Mucosa of rectum (tissue), 2 donors: ENCODE data around the gene SPEF2.
"Not testable (repeated sequence)": the region's sequence is repeated elsewhere in the genome, so short reads cannot be mapped to it uniquely, and the experiment has no call there.

Experiments used
- H3K27ac ChIP-seq, 2 donors: one replicate each; pipeline ENCODE4 v1.7.0; 2013; ENCODE audit warnings: inconsistent platforms in 2 of 2, low read depth in 2 of 2, low read length in 2 of 2
- H3K27me3 ChIP-seq, 2 donors: one replicate each; pipeline ENCODE4 v1.7.0; 2013; ENCODE audit warnings: low read length in 2 of 2; ENCODE audit not compliant: control insufficient read depth in 2 of 2, insufficient read depth in 2 of 2
- H3K36me3 ChIP-seq, 2 donors: one replicate each; pipeline ENCODE4 v1.7.0; 2013; ENCODE audit warnings: low read length in 2 of 2; ENCODE audit not compliant: control insufficient read depth in 2 of 2, insufficient read depth in 2 of 2
- H3K4me1 ChIP-seq, 2 donors: one replicate each; pipeline ENCODE4 v1.7.0; 2013; ENCODE audit warnings: low read length in 2 of 2, mild to moderate bottlenecking in 1 of 2; ENCODE audit not compliant: control insufficient read depth in 2 of 2, insufficient read depth in 2 of 2
- H3K4me3 ChIP-seq, 2 donors: one replicate each; pipeline ENCODE4 v1.7.0; 2013; ENCODE audit warnings: low read length in 2 of 2
- H3K9ac ChIP-seq, 2 donors: one replicate each; pipeline ENCODE4 v1.7.0; 2013; ENCODE audit warnings: low read length in 2 of 2, low read depth in 1 of 2, mild to moderate bottlenecking in 1 of 2
- H3K9me3 ChIP-seq, 2 donors: one replicate each; pipeline ENCODE4 v1.7.0; 2013; ENCODE audit warnings: low read length in 2 of 2; ENCODE audit not compliant: control insufficient read depth in 2 of 2
- donor health status: healthy.
- donor health status: Normal muscosa, but diverticular disease.

Gene SPEF2

DNA sequence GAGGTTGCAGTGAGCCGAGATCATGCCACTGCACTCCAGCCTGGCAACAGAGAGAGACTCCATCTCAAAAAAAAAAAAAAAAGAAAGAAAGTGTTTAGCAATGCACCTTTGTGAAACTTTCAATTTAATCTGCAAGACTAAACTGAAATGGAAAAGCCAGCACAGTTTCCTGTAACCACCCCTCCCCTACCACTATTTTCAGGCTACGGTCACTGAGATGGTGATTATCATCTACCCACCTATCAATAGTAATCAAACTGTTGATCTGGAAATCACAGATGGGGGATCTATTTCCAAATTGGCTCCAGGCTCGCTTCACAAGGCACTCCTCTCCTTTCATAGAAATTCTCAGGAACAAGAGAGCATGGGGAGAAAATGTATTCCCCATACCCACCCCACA lies 208.4 kb downstream of the SPEF2 start:
- H3K27me3 ChIP-seq = no peaks in the 10 kb centered on the region
- no peaks in the 10 kb centered on the region for H3K36me3 ChIP-seq
- no peak overlapping the region for H3K27ac ChIP-seq
- no peaks in the 10 kb centered on the region for H3K9me3 ChIP-seq
- no peaks in the 10 kb centered on the region for H3K4me1 ChIP-seq
- no peak overlapping the region for H3K4me3 ChIP-seq
- no peak overlapping the region for H3K9ac ChIP-seq

DNA sequence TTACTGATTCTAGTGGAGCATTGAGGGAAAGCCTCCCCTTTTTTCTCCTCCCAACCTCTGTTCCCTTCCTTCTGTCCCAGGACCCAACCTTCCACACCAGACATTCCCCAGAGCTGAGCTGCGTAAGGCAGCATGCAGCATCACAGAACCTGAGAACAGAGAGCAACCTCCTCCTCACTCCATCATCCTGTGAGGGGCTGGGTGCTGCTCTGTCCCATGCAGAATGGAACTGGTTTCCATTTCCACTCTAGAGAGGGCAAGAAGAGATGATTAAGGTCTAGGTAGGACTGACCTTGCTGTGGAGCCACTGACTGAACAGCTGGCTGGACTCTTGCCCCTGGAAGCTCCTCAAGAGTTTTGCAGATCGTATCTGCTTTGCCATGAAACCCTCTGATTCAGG lies 208.9 kb downstream of the SPEF2 start:
- no peaks in the 10 kb centered on the region for H3K9me3 ChIP-seq
- H3K4me3 ChIP-seq = no peak overlapping the region
- no peaks in the 10 kb centered on the region for H3K27me3 ChIP-seq
- H3K9ac ChIP-seq = no peak overlapping the region
- no peaks in the 10 kb centered on the region for H3K36me3 ChIP-seq
- H3K27ac ChIP-seq = no peak overlapping the region
- H3K4me1 ChIP-seq = no peaks in the 10 kb centered on the region

DNA sequence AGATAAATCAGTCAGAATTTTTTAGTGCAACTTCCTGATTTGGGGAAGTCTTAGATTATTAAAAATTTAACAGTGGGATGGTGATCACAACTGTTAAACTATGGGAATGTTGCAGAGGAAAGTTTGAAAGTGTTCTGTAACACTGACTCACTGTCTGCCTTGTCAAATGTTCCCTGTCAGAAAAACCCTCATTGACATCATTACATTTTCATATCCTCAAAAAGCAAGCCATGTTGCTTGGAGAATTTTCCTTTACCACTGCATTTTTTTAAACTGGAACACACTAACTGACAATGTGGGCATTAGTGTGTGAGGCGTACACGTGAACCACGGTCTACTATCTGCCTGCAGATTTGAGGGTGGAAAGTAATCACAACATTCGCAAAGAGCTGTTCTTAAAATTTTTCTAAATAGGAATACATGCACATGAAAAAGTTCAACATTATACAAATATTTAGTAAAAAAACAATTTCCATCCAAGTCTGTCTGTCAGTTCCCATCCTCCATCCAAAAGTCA lies 210.5 kb downstream of the SPEF2 start:
- H3K27ac ChIP-seq = no peak overlapping the region
- H3K27me3 ChIP-seq = no peaks in the 10 kb centered on the region
- no peaks in the 10 kb centered on the region for H3K36me3 ChIP-seq
- no peaks in the 10 kb centered on the region for H3K4me1 ChIP-seq
- H3K4me3 ChIP-seq = no peak overlapping the region
- no peaks in the 10 kb centered on the region for H3K9me3 ChIP-seq
- no peak overlapping the region for H3K9ac ChIP-seq

DNA sequence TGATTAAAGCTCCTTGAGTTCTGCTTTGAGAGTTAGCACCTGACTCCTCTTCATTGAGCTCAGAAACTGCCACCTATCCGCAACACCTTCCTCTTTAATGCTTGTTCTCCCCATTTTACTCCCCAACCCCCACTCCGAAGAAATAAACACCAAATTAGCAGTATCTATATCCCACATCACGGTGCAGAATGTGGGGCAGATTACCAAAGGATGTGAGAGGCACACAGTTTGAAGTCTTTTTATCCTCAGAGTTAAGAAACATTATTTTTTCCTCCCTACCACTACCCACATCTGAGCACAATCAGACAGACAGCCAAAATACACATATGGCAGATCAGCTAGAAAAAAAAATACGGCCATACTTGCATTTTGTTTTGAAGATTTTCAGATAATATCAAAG lies 212.9 kb downstream of the SPEF2 start:
- Histone ChIP-seq H3K27ac (no peak overlapping the region), H3K4me1 (no peaks in the 10 kb centered on the region), H3K36me3 (no peaks in the 10 kb centered on the region), H3K9ac (no peak overlapping the region), H3K4me3 (no peak overlapping the region), H3K27me3 (no peaks in the 10 kb centered on the region), H3K9me3 (no peaks in the 10 kb centered on the region)

DNA sequence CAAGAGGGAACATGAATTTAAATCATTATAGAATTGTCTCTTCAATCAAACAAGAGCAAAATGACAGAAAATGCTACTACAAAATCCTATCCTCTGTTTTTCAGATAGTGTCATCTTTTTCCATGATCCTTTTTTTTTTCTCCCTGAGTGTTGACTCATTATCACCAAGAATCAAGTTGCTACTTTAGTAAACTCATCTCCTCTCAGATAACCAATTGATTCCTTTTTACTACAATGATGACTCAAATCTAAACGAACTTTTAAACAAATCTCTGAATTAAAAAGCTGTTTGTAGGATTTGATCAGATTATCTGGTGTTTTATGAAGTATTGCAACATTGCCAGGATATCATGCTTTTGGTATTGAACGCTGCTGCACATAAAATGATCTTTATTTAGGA lies 215.1 kb downstream of the SPEF2 start:
- Histone ChIP-seq H3K4me1 (no peaks in the 10 kb centered on the region), H3K9ac (no peak overlapping the region), H3K27ac (no peak overlapping the region), H3K27me3 (no peaks in the 10 kb centered on the region), H3K4me3 (no peak overlapping the region), H3K36me3 (no peaks in the 10 kb centered on the region), H3K9me3 (no peaks in the 10 kb centered on the region)

DNA sequence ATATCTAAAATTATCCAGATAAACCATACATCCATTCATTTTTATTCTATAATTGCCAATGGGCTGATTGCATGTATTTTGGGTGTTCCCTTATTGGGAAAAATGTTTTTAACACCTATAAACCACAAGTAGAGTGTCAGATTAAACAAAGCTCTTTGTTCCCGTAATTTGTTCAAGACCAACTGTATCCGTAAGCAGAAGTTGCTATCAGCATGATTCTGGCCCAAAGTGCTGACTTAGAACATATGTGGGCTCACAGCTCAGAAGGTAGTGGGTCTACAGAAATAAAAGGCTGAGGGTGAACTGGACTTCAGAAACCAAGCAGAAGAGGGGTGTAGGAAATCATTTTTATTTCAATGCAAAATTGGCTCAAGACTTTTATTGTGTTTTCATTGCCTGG lies 215.6 kb downstream of the SPEF2 start:
- Histone ChIP-seq H3K4me3 (no peak overlapping the region), H3K36me3 (no peaks in the 10 kb centered on the region), H3K4me1 (no peaks in the 10 kb centered on the region), H3K27ac (no peak overlapping the region), H3K9me3 (no peaks in the 10 kb centered on the region), H3K27me3 (no peaks in the 10 kb centered on the region), H3K9ac (no peak overlapping the region)

DNA sequence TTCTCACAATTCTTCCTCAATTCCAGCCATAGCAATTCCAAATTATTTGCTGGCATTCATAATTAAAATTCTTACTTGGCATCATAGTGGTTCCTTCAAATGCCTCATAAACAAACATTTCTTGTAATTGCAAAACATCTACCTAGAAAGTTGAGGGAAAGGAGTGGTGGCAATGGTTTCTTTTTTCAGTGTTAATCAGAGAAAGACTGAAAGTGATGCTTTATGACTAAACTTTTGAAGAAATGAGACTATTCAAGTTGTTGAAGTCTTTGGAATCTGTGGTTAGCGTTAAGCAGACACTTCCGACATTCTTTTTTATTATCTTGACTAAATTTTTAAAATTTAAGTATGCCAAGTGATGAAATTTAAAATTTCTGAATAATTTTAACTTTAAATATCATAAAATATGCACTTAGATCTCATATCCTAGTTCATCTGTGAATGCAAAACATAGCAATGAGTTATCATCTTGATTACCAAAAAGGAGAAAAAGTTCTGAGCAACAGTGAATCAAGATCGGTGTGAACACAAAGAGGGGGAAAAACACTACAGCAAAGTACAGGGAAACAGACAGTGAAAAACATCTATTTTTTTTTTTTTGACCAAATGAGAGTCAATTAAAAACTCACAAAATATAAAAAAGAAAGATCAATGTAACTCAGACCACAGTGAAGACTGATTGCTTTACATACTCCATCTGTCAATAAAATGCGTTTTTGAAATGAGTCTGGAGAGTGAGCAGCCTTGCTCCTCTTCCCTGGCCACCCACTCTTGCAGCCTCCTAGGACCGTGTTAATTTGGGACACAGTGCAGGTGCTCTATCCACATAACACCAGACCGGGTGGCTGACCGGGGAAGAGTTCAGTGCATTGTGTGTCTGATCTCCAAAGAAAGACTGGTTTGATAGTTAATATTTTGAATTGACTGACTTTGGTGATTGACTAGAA lies 218.4 kb downstream of the SPEF2 start:
- Histone ChIP-seq H3K27ac (no peak overlapping the region), H3K9ac (no peak overlapping the region)

DNA sequence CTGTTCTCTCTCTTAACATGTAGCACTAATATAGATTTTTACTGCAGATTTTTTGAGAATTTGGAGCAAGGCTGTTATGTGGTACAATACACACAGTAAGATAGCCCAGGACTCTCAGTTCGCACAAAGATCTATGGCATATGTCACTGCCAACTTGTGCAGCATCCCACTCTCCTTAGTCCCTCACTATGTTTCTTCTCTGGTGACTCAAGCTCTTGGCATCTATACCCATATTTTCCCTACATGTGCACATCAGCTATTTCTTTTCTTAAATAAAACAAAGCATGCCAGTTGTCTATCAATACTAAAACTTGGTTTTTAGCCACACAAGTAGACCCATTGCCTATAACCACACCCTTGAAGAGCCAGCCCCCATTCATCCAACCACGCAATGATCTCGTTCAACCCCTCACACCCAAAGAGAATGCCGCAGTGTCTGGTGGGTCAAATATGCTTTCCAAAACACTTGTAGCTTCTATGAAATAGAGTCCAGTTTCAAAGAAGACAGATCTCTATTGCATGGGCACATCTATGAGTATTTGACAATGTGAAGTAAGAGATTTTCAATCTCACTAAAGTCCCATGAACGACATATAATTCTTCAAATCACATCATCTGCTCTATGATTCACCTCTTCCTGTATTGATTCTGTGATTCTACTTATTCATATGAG lies 220.8 kb downstream of the SPEF2 start:
- no peak overlapping the region for H3K27ac ChIP-seq
- no peaks in the 10 kb centered on the region for H3K4me1 ChIP-seq
- H3K27me3 ChIP-seq = no peaks in the 10 kb centered on the region
- H3K9me3 ChIP-seq = no peaks in the 10 kb centered on the region
- no peak overlapping the region for H3K4me3 ChIP-seq
- H3K36me3 ChIP-seq = no peaks in the 10 kb centered on the region
- H3K9ac ChIP-seq = no peak overlapping the region

More for the DNA sequence above, 218.4 kb downstream of the SPEF2 start:
- Histone ChIP-seq H3K4me3 (no peak overlapping the region), H3K36me3 (no peaks in the 10 kb centered on the region), H3K27me3 (no peaks in the 10 kb centered on the region), H3K4me1 (no peaks in the 10 kb centered on the region), H3K9me3 (no peaks in the 10 kb centered on the region)

DNA sequence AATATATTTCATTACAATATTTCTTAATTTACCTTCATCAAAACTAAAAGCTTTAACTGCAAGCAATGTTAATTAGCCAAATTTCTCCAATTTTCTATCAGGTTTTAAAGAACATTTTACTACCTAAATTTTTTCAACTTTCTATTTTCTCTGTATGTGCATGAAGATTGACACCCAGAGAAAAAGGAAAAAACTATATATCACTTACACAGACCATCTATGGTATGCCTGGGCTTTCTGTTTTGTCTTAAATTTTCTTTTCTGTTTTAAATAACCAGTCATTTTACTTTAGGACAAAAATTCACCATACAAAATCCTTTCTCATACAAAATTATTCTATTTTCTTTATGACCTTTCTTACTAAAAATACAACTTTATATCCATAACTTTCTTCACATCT lies 225.2 kb downstream of the SPEF2 start:
- Histone ChIP-seq H3K27me3 (no peaks in the 10 kb centered on the region), H3K9ac (no peak overlapping the region), H3K4me3 (no peak overlapping the region), H3K4me1 (no peaks in the 10 kb centered on the region), H3K36me3 (no peaks in the 10 kb centered on the region), H3K27ac (no peak overlapping the region), H3K9me3 (no peaks in the 10 kb centered on the region)

DNA sequence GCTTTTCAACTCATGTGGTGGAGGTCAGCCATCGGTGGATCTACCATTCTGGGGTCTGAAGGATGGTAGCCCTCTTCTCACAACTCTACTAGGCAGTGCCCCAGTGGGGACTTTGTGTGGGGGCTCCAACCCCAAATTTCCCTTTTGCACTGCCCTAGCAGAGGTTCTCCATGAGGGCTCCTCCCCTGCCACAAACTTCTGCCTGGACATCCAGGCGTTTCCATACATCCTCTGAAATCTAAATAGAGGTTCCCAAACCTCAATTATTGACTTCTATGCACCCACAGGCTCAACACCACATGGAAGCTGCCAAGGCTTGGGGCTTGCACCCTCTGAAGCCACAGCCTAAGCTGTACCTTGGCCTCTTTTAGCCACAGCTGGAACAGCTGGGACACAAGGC lies 227.8 kb downstream of the SPEF2 start:
- H3K9ac ChIP-seq, H3K27me3 ChIP-seq, H3K27ac ChIP-seq, H3K36me3 ChIP-seq, H3K9me3 ChIP-seq, H3K4me3 ChIP-seq, H3K4me1 ChIP-seq: not testable (repeated sequence)
